ENCODE results near the gene PLAAT2. TPM values are rescaled to one million over a fixed set of nuclear protein-coding genes. Genes with fewer than 3 reads are reported as not detected.

The PLAAT2 gene
- total and polyA plus RNA-seq, 9 donors = 0.30 to 0.36 TPM; not detected in 7

- no peaks in the 10 kb centered on the region for H3K36me3 ChIP-seq (ENCODE audit: control insufficient read depth, insufficient read depth, low read length)
- DNase-seq = no peak
- no CpG with 5 or more reads among the region's 2 CpGs for WGBS (ENCODE audit: insufficient coverage)
- H3K4me3 ChIP-seq (ENCODE audit: low read length) = no peak overlapping the region
- H3K27me3 ChIP-seq (ENCODE audit: control insufficient read depth, insufficient read depth, low read length) = peaks cover 2% of the 10 kb centered on the region
- no peak overlapping the region for H3K27ac ChIP-seq (ENCODE audit: low read length)
- H3K9me3 ChIP-seq (replicated peaks; ENCODE audit: control insufficient read depth, low read depth, low read length) = no peaks in the 10 kb centered on the region
- no peaks in the 10 kb centered on the region for H3K4me1 ChIP-seq (ENCODE audit: control insufficient read depth, insufficient read depth, low read length)
These were observed 41.3 kb downstream of the PLAAT2 start for GRCh38 chr11:63521896-63522295.

GRCh38 chr11:63520606-63521170 is 42.5 kb downstream of the PLAAT2 start:
- DNase-seq = no peak
- Histone ChIP-seq H3K4me1 (ENCODE audit: control insufficient read depth, insufficient read depth, low read length) (no peaks in the 10 kb centered on the region), H3K27me3 (ENCODE audit: control insufficient read depth, insufficient read depth, low read length) (peaks cover 2% of the 10 kb centered on the region), H3K9me3 (replicated peaks; ENCODE audit: control insufficient read depth, low read depth, low read length) (no peaks in the 10 kb centered on the region), H3K36me3 (ENCODE audit: control insufficient read depth, insufficient read depth, low read length) (no peaks in the 10 kb centered on the region), H3K4me3 (ENCODE audit: low read length) (no peak overlapping the region), H3K27ac (ENCODE audit: low read length) (no peak overlapping the region)
- 94% methylated on average over 3 of the region's 5 CpGs for WGBS (ENCODE audit: insufficient coverage)

GRCh38 chr11:63518548-63518947 is 44.6 kb downstream of the PLAAT2 start:
- no peaks in the 10 kb centered on the region for H3K4me1 ChIP-seq (ENCODE audit: control insufficient read depth, insufficient read depth, low read length)
- H3K36me3 ChIP-seq (ENCODE audit: control insufficient read depth, insufficient read depth, low read length) = no peaks in the 10 kb centered on the region
- H3K4me3 ChIP-seq (ENCODE audit: low read length) = no peak overlapping the region
- DNase-seq = no peak
- H3K9me3 ChIP-seq (replicated peaks; ENCODE audit: control insufficient read depth, low read depth, low read length) = no peaks in the 10 kb centered on the region
- H3K27ac ChIP-seq (ENCODE audit: low read length) = no peak overlapping the region
- peaks cover 2% of the 10 kb centered on the region for H3K27me3 ChIP-seq (ENCODE audit: control insufficient read depth, insufficient read depth, low read length)
- no CpG with 5 or more reads among the region's 1 CpG for WGBS (ENCODE audit: insufficient coverage)

- Histone ChIP-seq H3K27me3 (ENCODE audit: control insufficient read depth, insufficient read depth, low read length) (no peaks in the 10 kb centered on the region), H3K27ac (ENCODE audit: low read length) (no peak overlapping the region), H3K4me3 (ENCODE audit: low read length) (no peak overlapping the region), H3K36me3 (ENCODE audit: control insufficient read depth, insufficient read depth, low read length) (no peaks in the 10 kb centered on the region), H3K9me3 (replicated peaks; ENCODE audit: control insufficient read depth, low read depth, low read length) (no peaks in the 10 kb centered on the region), H3K4me1 (ENCODE audit: control insufficient read depth, insufficient read depth, low read length) (no peaks in the 10 kb centered on the region)
- no CpG with 5 or more reads among the region's 5 CpGs for WGBS (ENCODE audit: insufficient coverage)
- no peak for DNase-seq
These were observed 46.0 kb downstream of the PLAAT2 start for GRCh38 chr11:63517156-63517555.

GRCh38 chr11:63516109-63516508 is 47.1 kb downstream of the PLAAT2 start:
- Histone ChIP-seq H3K9me3 (replicated peaks; ENCODE audit: control insufficient read depth, low read depth, low read length) (no peaks in the 10 kb centered on the region), H3K27me3 (ENCODE audit: control insufficient read depth, insufficient read depth, low read length) (no peaks in the 10 kb centered on the region), H3K4me3 (ENCODE audit: low read length) (no peak overlapping the region), H3K36me3 (ENCODE audit: control insufficient read depth, insufficient read depth, low read length) (no peaks in the 10 kb centered on the region), H3K4me1 (ENCODE audit: control insufficient read depth, insufficient read depth, low read length) (peaks cover 5% of the 10 kb centered on the region), H3K27ac (ENCODE audit: low read length) (no peak overlapping the region)
- WGBS (ENCODE audit: insufficient coverage) = 71% methylated on average over 6 of the region's 6 CpGs
- DNase-seq = no peak

- H3K36me3 ChIP-seq (ENCODE audit: control insufficient read depth, insufficient read depth, low read length) = no peaks in the 10 kb centered on the region
- H3K27ac ChIP-seq (ENCODE audit: low read length) = no peak overlapping the region
- no peaks in the 10 kb centered on the region for H3K9me3 ChIP-seq (replicated peaks; ENCODE audit: control insufficient read depth, low read depth, low read length)
- no peaks in the 10 kb centered on the region for H3K27me3 ChIP-seq (ENCODE audit: control insufficient read depth, insufficient read depth, low read length)
- DNase-seq = no peak
- H3K4me3 ChIP-seq (ENCODE audit: low read length) = no peak overlapping the region
- peaks cover 20% of the 10 kb centered on the region for H3K4me1 ChIP-seq (ENCODE audit: control insufficient read depth, insufficient read depth, low read length)
- WGBS (ENCODE audit: insufficient coverage) = 88% methylated on average over 5 of the region's 7 CpGs
These were observed 50.4 kb downstream of the PLAAT2 start for GRCh38 chr11:63512816-63513215.

GRCh38 chr11:63511048-63511748 is 52.0 kb downstream of the PLAAT2 start:
- Histone ChIP-seq H3K36me3 (ENCODE audit: control insufficient read depth, insufficient read depth, low read length) (no peaks in the 10 kb centered on the region), H3K27me3 (ENCODE audit: control insufficient read depth, insufficient read depth, low read length) (no peaks in the 10 kb centered on the region), H3K27ac (ENCODE audit: low read length) (peak overlapping the region; percentile 79), H3K4me1 (ENCODE audit: control insufficient read depth, insufficient read depth, low read length) (peaks cover 24% of the 10 kb centered on the region), H3K4me3 (ENCODE audit: low read length) (no peak overlapping the region), H3K9me3 (replicated peaks; ENCODE audit: control insufficient read depth, low read depth, low read length) (no peaks in the 10 kb centered on the region)
- WGBS (ENCODE audit: insufficient coverage) = 63% methylated on average over 7 of the region's 11 CpGs
- DNase-seq = peak; percentile 7

- Histone ChIP-seq H3K27me3 (ENCODE audit: control insufficient read depth, insufficient read depth, low read length) (no peaks in the 10 kb centered on the region), H3K36me3 (ENCODE audit: control insufficient read depth, insufficient read depth, low read length) (no peaks in the 10 kb centered on the region), H3K4me3 (ENCODE audit: low read length) (no peak overlapping the region), H3K9me3 (replicated peaks; ENCODE audit: control insufficient read depth, low read depth, low read length) (no peaks in the 10 kb centered on the region), H3K27ac (ENCODE audit: low read length) (peak overlapping the region; percentile 79), H3K4me1 (ENCODE audit: control insufficient read depth, insufficient read depth, low read length) (peaks cover 27% of the 10 kb centered on the region)
- DNase-seq = peak; percentile 77
- WGBS (ENCODE audit: insufficient coverage) = 41% methylated on average over 4 of the region's 7 CpGs
These were observed 52.7 kb downstream of the PLAAT2 start for GRCh38 chr11:63510360-63511047.

GRCh38 chr11:63508745-63509144 is 54.4 kb downstream of the PLAAT2 start:
- H3K4me3 ChIP-seq (ENCODE audit: low read length) = no peak overlapping the region
- no peaks in the 10 kb centered on the region for H3K36me3 ChIP-seq (ENCODE audit: control insufficient read depth, insufficient read depth, low read length)
- H3K27me3 ChIP-seq (ENCODE audit: control insufficient read depth, insufficient read depth, low read length) = no peaks in the 10 kb centered on the region
- DNase-seq = no peak
- no peak overlapping the region for H3K27ac ChIP-seq (ENCODE audit: low read length)
- peaks cover 36% of the 10 kb centered on the region for H3K4me1 ChIP-seq (ENCODE audit: control insufficient read depth, insufficient read depth, low read length)
- H3K9me3 ChIP-seq (replicated peaks; ENCODE audit: control insufficient read depth, low read depth, low read length) = no peaks in the 10 kb centered on the region
- 94% methylated on average over 6 of the region's 12 CpGs for WGBS (ENCODE audit: insufficient coverage)

GRCh38 chr11:63508009-63508408 is 55.2 kb downstream of the PLAAT2 start:
- Histone ChIP-seq H3K9me3 (replicated peaks; ENCODE audit: control insufficient read depth, low read depth, low read length) (no peaks in the 10 kb centered on the region), H3K36me3 (ENCODE audit: control insufficient read depth, insufficient read depth, low read length) (no peaks in the 10 kb centered on the region), H3K27me3 (ENCODE audit: control insufficient read depth, insufficient read depth, low read length) (no peaks in the 10 kb centered on the region), H3K4me1 (ENCODE audit: control insufficient read depth, insufficient read depth, low read length) (peaks cover 36% of the 10 kb centered on the region), H3K27ac (ENCODE audit: low read length) (no peak overlapping the region), H3K4me3 (ENCODE audit: low read length) (no peak overlapping the region)
- WGBS (ENCODE audit: insufficient coverage) = 100% methylated on average over 1 of the region's 3 CpGs
- DNase-seq = peak; percentile 52
